Lung (tissue), 12 donors: ENCODE measurements around the gene TMEM242. TPM values are rescaled to one million over a fixed set of nuclear protein-coding genes. Genes with fewer than 3 reads are reported as not detected.

Experiments used
- ATAC-seq: fragments of 200-7000 bp; cut with Tn5 transposase; one replicate; pipeline ENCODE4 v1.9.1; 2020; ENCODE audit warnings: moderate number of reproducible peaks; ENCODE audit not compliant: insufficient read depth, low FRiP score
- DNase-seq, 3 donors: peaks; one replicate each; pipeline ENCODE4 v3.0.0-alpha.2; 2013 to 2017
- H3K27ac ChIP-seq, 2 donors: one replicate each; pipeline ENCODE4 v1.5.1; 2013; ENCODE audit warnings: mild to moderate bottlenecking in 2 of 2, moderate library complexity in 2 of 2, control low read depth in 1 of 2, inconsistent platforms in 1 of 2, low read depth in 1 of 2, low read length in 1 of 2
- H3K27me3 ChIP-seq, 3 donors: one replicate each; pipeline ENCODE4 v1.5.1; 2013; ENCODE audit warnings: low read length in 2 of 3; ENCODE audit not compliant: control insufficient read depth in 3 of 3, insufficient read depth in 3 of 3
- H3K36me3 ChIP-seq, 4 donors: one replicate each; pipeline ENCODE4 v1.5.1; 2013; ENCODE audit warnings: low read length in 4 of 4, mild to moderate bottlenecking in 1 of 4, moderate library complexity in 1 of 4; ENCODE audit not compliant: control insufficient read depth in 4 of 4, insufficient read depth in 4 of 4
- H3K4me1 ChIP-seq, 5 donors: one replicate each; pipeline ENCODE4 v1.5.1; 2013; ENCODE audit warnings: low read length in 5 of 5, mild to moderate bottlenecking in 2 of 5, moderate library complexity in 1 of 5; ENCODE audit not compliant: control insufficient read depth in 5 of 5, insufficient read depth in 5 of 5
- H3K4me3 ChIP-seq: one replicate; pipeline ENCODE4 v1.5.1; 2013; ENCODE audit warnings: mild to moderate bottlenecking, control low read depth, moderate library complexity
- H3K9ac ChIP-seq, 2 donors: one replicate each; pipeline ENCODE4 v1.5.1; 2013; ENCODE audit warnings: low read length in 2 of 2, control low read depth in 1 of 2; ENCODE audit not compliant: insufficient read depth in 1 of 2
- H3K9me3 ChIP-seq, 4 donors: one replicate each; pipeline ENCODE4 v1.5.1; 2013; ENCODE audit warnings: low read length in 3 of 4, mild to moderate bottlenecking in 1 of 4, moderate library complexity in 1 of 4; ENCODE audit not compliant: control insufficient read depth in 4 of 4, insufficient read depth in 3 of 4
- CTCF ChIP-seq: IDR thresholded peaks from 2 replicates; pipeline ENCODE4 v1.5.1; 2012; ENCODE audit warnings: mild to moderate bottlenecking; ENCODE audit errors: control extremely low read depth, extremely low read depth
- WGBS, 2 donors: extraction: QIAGEN DNeasy Blood & Tissue Kit; methylation state at CpG; one replicate each; pipeline ENCODE4 v1.1.7; 2013; 5-methylcytosine and 5-hydroxymethylcytosine counted together
- polyA plus RNA-seq, 2 donors: library from polyadenylated mRNA; stranded (reverse); fragments of 200-250 nt; gene quantifications; one replicate each; pipeline ENCODE4 v1.2.1, GENCODE V29; 2013
- total RNA-seq, 2 donors: library from RNA; depleted of rRNA in 1 of 2; stranded (reverse); fragments of >200 nt in 1 of 2; gene quantifications; one replicate each; pipeline ENCODE4 v1.2.1, GENCODE V29; 2014 to 2021
- donor health status: control.
- donor health status: control.
- donor health status: Bipolar disorder and iron deficiency.
- donor health status: healthy.
- donor health status: DM: yes; HTN: yes; CAD: no.

Gene TMEM242
- total and polyA plus RNA-seq, 4 donors: 4.4 to 11.5 (median 8.3) TPM

GRCh38 chr6:157292202-157292601 is 31.1 kb downstream of the TMEM242 start:
- WGBS, 2 donors: 76 to 85% methylated on average over 1 of the region's 1 CpG
- TF ChIP-seq CTCF: no peak
- peaks cover 6 to 12% (median 8%) of the 10 kb centered on the region in 4 donors for H3K36me3 ChIP-seq
- DNase-seq (no peak), ATAC-seq (no peak)
- H3K4me1 ChIP-seq: no peaks in the 10 kb centered on the region
- no peak overlapping the region for H3K4me3 ChIP-seq
- H3K27ac ChIP-seq: no peak overlapping the region
- no peak overlapping the region for H3K9ac ChIP-seq
- H3K9me3 ChIP-seq: no peaks in the 10 kb centered on the region
- no peaks in the 10 kb centered on the region for H3K27me3 ChIP-seq

- H3K4me1 ChIP-seq: no peaks in the 10 kb centered on the region
- DNase-seq (no peak), ATAC-seq (no peak)
- TF ChIP-seq CTCF: no peak
- peaks cover 6 to 12% (median 8%) of the 10 kb centered on the region in 4 donors for H3K36me3 ChIP-seq
- H3K27me3 ChIP-seq: no peaks in the 10 kb centered on the region
- H3K4me3 ChIP-seq: no peak overlapping the region
- WGBS, 2 donors: 90 to 93% methylated on average over 4 of the region's 4 CpGs
- no peaks in the 10 kb centered on the region for H3K9me3 ChIP-seq
- H3K27ac ChIP-seq: no peak overlapping the region
- no peak overlapping the region for H3K9ac ChIP-seq
These were observed 32.0 kb downstream of the TMEM242 start for GRCh38 chr6:157291356-157291755.

GRCh38 chr6:157290797-157291196 is 32.5 kb downstream of the TMEM242 start:
- Histone ChIP-seq H3K36me3 (peaks cover 6 to 12% (median 8%) of the 10 kb centered on the region in 4 donors), H3K9me3 (no peaks in the 10 kb centered on the region), H3K27ac (no peak overlapping the region), H3K4me1 (no peaks in the 10 kb centered on the region), H3K4me3 (no peak overlapping the region), H3K9ac (no peak overlapping the region), H3K27me3 (no peaks in the 10 kb centered on the region)
- WGBS, 2 donors: 92 to 94% methylated on average over 4 of the region's 4 CpGs
- no peak for ATAC-seq
- no peak for DNase-seq
- no peak for TF ChIP-seq CTCF

GRCh38 chr6:157289764-157290163 is 33.6 kb downstream of the TMEM242 start:
- Histone ChIP-seq H3K4me1 (no peaks in the 10 kb centered on the region), H3K36me3 (peaks cover 6 to 12% (median 8%) of the 10 kb centered on the region in 4 donors), H3K27ac (no peak overlapping the region), H3K4me3 (no peak overlapping the region), H3K27me3 (no peaks in the 10 kb centered on the region), H3K9me3 (no peaks in the 10 kb centered on the region), H3K9ac (no peak overlapping the region)
- WGBS, 2 donors: 96 to 99% methylated on average over 11 of the region's 11 CpGs
- DNase-seq (no peak), ATAC-seq (no peak)
- no peak for TF ChIP-seq CTCF
